GM18858 (cell line): Measurements from ENCODE around the gene C17orf100.
A peak's percentile ranks its signal among the peaks of the same experiment; 100 is the strongest.

Experiments used
- ATAC-seq: cut with Tn5 transposase; IDR thresholded peaks from one replicate; pipeline ENCODE4 v1.9.1; 2021; ENCODE audit not compliant: unreplicated experiment

The C17orf100 gene

DNA sequence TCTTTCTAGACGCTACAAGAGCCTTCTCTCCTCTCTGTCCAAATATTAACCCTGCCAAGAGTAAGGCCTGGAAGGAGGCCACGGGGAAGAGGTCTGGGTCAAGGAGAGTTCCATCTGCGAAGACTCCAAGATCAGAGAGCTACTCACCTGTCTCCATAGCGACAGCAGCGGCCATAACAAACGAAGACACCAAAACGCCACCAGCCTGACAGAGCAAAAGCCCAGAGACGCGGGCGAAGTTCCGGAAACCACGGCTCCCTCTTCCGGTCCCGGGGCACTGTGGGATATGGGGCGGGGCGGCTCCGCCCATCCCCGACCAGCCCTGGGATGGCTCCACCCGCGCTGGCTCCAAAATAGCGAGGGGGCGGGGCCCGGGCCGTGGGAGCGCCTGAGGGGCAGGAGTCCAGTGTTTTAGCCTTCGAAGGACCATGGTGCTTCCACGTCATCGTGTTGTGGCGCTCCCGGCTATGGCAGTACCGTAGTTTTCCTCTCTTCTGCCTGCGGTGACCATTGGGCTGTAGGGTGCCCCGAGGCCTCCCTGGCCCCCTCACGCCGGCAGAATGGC, at the start of gene C17orf100, which contains the start of gene MED31:
Gene C17orf100, plus strand, starts transcription at position 409 of the 565 bp plus-strand sequence. Its CDS starts 152 bp downstream, at position 561.
Gene MED31, minus strand, starts transcription at position 252 of the 565 bp plus-strand sequence. Its CDS starts 77 bp downstream, at position 175.
- ATAC-seq, result peak; percentile 67

DNA sequence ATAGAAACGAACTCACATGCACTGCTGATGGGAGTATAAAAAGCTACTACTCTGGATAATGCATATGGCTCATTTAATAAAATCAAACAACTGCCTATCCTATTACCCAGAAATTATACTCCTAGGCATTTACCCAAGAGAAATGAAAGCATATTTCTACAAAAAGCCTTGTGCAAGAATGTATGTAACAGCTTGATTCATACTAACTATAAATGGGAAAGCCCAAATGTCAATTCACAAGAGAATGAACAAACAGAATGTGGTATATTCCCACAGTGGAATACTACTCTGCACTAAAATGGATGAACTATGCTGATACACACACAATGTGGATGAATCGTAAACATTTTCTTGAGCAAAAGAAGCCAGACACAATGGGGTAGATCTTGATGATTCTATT, 49.4 kb upstream of the C17orf100 start:
- ATAC-seq, result no peak

GRCh38 chr17:6603744-6604325, 47.7 kb upstream of the C17orf100 start:
- ATAC-seq, result no peak

DNA sequence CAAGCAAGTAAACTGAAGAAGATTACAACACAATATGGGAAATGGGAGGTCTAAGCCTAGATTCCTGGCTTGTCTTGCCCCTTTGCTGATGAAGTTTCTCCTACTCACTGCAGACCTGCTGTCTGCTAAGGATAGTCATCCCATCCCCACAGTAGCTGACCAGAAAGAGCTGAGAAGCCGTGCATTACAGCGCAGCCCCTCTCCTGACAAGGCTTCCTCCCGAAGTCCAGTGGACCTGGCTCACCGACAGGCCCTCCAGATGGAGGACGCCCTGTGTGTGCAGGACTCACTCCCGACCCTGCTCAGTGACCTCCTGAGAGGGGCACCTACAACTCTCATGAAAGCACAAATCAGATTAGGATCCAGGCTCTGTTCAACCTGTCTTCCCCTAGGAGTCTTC, 46.4 kb upstream of the C17orf100 start:
- no peak for ATAC-seq

- ATAC-seq, result no peak
Observed at GRCh38 chr17:6608321-6608720, 43.2 kb upstream of the C17orf100 start.

- ATAC-seq, result no peak
Observed at GRCh38 chr17:6610011-6610410, 41.6 kb upstream of the C17orf100 start.

DNA sequence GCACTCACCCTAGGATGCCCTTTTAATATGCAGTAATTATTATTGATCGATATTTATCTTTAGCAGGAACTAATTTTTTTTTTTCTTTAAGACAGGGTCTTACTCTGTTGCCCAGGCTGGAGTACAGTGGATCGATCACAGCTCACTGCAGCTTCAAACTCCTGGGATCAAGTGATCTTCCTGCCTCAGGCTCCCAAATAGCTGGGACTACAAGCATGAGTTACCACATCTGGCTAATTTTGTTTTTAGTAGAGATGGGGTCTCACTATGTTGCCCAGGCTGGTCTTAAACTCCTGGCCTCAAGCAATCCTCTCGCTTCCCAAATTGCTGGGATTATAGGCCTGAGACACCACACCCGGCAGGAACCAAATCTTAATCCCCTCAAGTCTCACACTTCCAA, 40.3 kb upstream of the C17orf100 start:
- ATAC-seq, result no peak

GRCh38 chr17:6623941-6624340, 27.6 kb upstream of the C17orf100 start:
- ATAC-seq, result no peak

DNA sequence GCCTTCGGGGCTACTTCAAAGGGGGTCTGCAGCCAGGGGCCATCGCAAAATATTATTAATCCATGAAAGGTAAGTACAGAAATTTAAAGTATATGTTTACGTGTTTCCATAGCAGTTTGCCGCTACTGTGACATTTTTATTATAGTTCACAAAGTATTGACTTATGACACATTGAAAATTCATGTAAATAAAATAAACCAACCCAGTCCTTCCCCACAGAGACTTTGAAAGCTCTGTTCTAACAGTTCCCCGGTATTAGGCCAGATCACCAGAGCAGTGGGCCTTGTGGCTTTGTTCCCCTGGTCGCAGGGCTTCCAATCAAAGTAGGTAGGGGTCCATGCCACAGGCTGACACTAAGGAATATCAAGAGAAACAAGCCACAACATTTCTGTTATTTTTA, 24.9 kb upstream of the C17orf100 start:
- no peak for ATAC-seq

- no peak for ATAC-seq
Observed at GRCh38 chr17:6627019-6627418, 24.5 kb upstream of the C17orf100 start.

DNA sequence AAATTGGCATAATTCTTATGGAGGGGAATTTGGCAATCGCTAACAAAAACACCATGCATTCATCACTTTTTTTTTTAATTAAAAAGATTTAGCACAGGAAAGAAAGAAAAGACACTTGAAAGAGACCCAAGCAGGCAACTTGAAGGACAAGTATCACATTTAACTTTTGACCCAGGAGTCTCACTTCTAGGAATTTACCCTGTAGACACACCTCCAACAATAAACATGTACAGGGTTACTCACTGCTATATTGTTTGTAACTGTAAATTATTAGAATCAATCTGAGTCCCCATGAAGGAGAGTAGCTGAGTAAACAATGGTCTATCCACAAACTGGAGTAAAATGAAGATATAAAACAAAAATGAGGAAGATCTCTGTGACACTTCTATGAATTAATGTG, 21.2 kb upstream of the C17orf100 start:
- ATAC-seq, result no peak

DNA sequence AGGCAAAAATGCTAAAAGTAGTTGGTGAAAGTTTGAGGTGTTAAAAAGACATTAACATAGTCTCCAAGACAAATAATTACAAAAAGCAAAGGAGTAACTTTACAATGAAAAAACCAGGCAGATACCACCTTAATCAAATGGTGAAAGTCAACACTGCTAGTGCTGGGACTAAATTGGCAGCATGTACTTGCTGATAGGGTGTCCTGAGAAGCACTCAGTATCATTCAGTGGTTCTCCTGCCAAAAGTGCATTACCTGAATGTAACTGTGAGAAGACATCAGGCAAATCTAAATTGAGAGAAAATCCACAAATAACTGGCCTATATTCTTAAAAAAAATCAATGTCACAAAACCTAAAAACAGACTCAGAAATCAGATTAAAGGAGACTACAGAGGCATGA, 19.0 kb upstream of the C17orf100 start:
- ATAC-seq, result no peak

DNA sequence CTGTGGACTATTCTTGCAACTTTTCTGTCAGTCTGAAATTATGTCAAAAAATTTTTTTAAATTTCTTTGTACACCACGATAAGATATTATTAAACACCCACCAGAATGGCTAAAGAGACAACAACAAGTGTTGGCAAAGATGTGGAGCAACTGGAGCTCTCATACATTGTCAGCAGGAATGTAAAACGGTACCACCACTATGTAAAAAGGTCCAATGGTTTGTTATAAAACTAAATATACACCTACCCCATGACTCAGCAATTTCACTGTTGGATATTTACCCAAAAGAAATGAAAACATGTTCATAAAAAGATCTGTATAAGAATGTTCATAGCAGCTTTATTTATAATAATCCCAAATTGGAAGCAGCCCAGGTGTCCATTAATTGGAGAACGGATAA, 18.3 kb upstream of the C17orf100 start:
- ATAC-seq, result no peak

GRCh38 chr17:6636105-6636504, 15.5 kb upstream of the C17orf100 start:
- ATAC-seq, result no peak

- no peak for ATAC-seq
Observed at GRCh38 chr17:6636616-6637457, 14.7 kb upstream of the C17orf100 start.

GRCh38 chr17:6637458-6637840, 14.1 kb upstream of the C17orf100 start:
- no peak for ATAC-seq

DNA sequence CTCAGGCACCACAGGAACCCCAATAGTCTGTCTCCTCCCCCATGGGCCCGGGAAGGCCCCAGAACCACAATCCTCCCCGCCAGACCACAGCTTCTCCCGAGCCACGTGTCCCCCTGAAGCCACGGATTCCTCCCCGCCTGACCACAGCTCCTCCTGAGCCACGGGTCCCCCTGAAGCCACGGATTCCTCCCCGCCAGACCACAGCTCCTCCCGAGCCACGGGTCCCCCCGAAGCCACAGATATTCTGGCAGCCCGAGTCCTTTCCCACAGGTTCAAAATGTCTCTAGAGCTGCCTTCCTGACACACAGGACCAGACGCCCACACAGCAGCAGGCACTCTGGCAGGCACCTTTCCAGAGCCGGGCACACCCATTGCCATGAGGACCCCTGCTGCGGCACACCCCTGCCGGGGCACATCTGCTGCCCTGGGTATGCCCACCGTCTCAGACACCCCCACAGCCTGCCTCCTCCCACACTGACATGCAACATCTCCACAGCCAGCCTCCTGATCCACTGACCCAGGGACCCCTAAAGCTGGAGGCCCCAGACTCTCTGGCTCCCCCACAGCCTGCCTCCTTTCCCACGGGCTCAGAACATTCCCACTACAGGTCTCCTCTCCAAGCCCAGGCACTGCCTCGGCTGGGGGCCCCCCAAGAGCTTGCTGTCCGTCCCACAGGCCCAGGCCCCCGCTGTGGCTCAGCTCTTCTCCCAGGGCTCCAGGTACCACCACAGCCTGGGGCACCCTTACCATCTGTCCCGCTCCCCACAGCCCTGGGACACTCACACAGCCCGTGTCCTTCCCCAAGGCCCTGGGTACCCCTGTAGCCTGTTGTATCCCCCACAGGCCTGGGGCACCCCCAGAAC, 13.3 kb upstream of the C17orf100 start:
- ATAC-seq, result no peak

GRCh38 chr17:6639014-6639585, 12.5 kb upstream of the C17orf100 start:
- ATAC-seq, result no peak

GRCh38 chr17:6639586-6640535, 11.7 kb upstream of the C17orf100 start:
- ATAC-seq, result no peak
